Fibroblast of lung (primary cell): ENCODE results near the gene MB. TPM values are rescaled to one million over a fixed set of nuclear protein-coding genes. Genes with fewer than 3 reads are reported as not detected.

Experiments used
- DNase-seq, 2 donors: peaks; one replicate each; pipeline versions ENCODE4 v3.0.0 to v3.0.0-alpha.2; 2010; ENCODE audit warnings: low read depth in 2 of 2
- H2AFZ ChIP-seq: 2 replicates; pipeline ENCODE4 v1.5.1; 2012; ENCODE audit warnings: low read length, control low read depth, inconsistent platforms
- H3K27ac ChIP-seq: 2 replicates; pipeline ENCODE4 v1.5.1; 2011; ENCODE audit warnings: low read length, control low read depth; ENCODE audit not compliant: insufficient read depth
- H3K27me3 ChIP-seq: 2 replicates; pipeline ENCODE4 v1.5.1; 2011; ENCODE audit warnings: mild to moderate bottlenecking, low read length; ENCODE audit not compliant: control insufficient read depth, insufficient read depth
- H3K36me3 ChIP-seq: 2 replicates; pipeline ENCODE4 v1.5.1; 2011; ENCODE audit warnings: low read length; ENCODE audit not compliant: control insufficient read depth, insufficient read depth
- H3K4me1 ChIP-seq: 2 replicates; pipeline ENCODE4 v1.5.1; 2011; ENCODE audit warnings: low read length; ENCODE audit not compliant: control insufficient read depth, insufficient read depth; ENCODE audit errors: extremely low read depth
- H3K4me2 ChIP-seq: 2 replicates; pipeline ENCODE4 v1.5.1; 2011; ENCODE audit warnings: low read length, control low read depth; ENCODE audit not compliant: insufficient read depth; ENCODE audit errors: extremely low read depth
- H3K4me3 ChIP-seq, 4 experiments: fragments of 200-600 bp in 1 of 4; sonication (generic) in 1 of 4; replicated peaks in 1 of 4; 2 replicates each; pipeline ENCODE4 v1.5.1; 2011 to 2016; ENCODE audit warnings: low read length in 4 of 4, low read depth in 3 of 4, mild to moderate bottlenecking in 3 of 4, control low read depth in 2 of 4, inconsistent platforms in 1 of 4, mixed read lengths in 1 of 4; ENCODE audit not compliant: insufficient read depth in 1 of 4; ENCODE audit errors: control extremely low read depth in 1 of 4
- H3K79me2 ChIP-seq: 2 replicates; pipeline ENCODE4 v1.5.1; 2012; ENCODE audit warnings: mild to moderate bottlenecking, low read length, inconsistent platforms; ENCODE audit not compliant: control insufficient read depth, insufficient read depth
- H3K9ac ChIP-seq: 2 replicates; pipeline ENCODE4 v1.5.1; 2011; ENCODE audit warnings: mild to moderate bottlenecking, low read length, control low read depth; ENCODE audit not compliant: insufficient read depth
- H3K9me3 ChIP-seq: 2 replicates; pipeline ENCODE4 v1.5.1; 2012; ENCODE audit warnings: low read depth, low read length; ENCODE audit not compliant: control insufficient read depth, insufficient read depth
- H4K20me1 ChIP-seq: 2 replicates; pipeline ENCODE4 v1.5.1; 2011; ENCODE audit warnings: low read length; ENCODE audit not compliant: control insufficient read depth, insufficient read depth; ENCODE audit errors: extremely low read depth
- EZH2 ChIP-seq: IDR thresholded peaks from 2 replicates; pipeline ENCODE4 v1.5.1; 2012; ENCODE audit warnings: low read length, control low read depth, mild to moderate bottlenecking; ENCODE audit errors: missing control alignments
- polyA plus RNA-seq, 2 donors: library from polyadenylated mRNA; depleted of rRNA in 1 of 2; stranded (reverse) in 1 of 2; unstranded in 1 of 2; fragments of >200 nt; gene quantifications; 2 replicates each; pipeline ENCODE4 v1.2.1, GENCODE V29; 2011 to 2012; ENCODE audit warnings: missing spikeins in 1 of 2
- total RNA-seq: library from RNA; depleted of rRNA; stranded (reverse); fragments of >200 nt; gene quantifications from 2 replicates; pipeline ENCODE4 v1.2.1, GENCODE V29; 2014
- TF ChIP-seq, protein P1 (sequence below), 2 donors: IDR thresholded peaks in 1 of 2; conservative IDR thresholded peaks in 1 of 2; 1 replicate in 1 of 2; 2 replicates in 1 of 2; pipeline ENCODE4 v1.5.1; 2011 to 2012; ENCODE audit warnings: low read length in 2 of 2, control low read depth in 1 of 2, inconsistent platforms in 1 of 2, low read depth in 1 of 2, mild to moderate bottlenecking in 1 of 2

Gene MB
- total and polyA plus RNA-seq, 2 donors (not counting 1 experiment from before 2014, with no cell fraction given) = not detected

DNA sequence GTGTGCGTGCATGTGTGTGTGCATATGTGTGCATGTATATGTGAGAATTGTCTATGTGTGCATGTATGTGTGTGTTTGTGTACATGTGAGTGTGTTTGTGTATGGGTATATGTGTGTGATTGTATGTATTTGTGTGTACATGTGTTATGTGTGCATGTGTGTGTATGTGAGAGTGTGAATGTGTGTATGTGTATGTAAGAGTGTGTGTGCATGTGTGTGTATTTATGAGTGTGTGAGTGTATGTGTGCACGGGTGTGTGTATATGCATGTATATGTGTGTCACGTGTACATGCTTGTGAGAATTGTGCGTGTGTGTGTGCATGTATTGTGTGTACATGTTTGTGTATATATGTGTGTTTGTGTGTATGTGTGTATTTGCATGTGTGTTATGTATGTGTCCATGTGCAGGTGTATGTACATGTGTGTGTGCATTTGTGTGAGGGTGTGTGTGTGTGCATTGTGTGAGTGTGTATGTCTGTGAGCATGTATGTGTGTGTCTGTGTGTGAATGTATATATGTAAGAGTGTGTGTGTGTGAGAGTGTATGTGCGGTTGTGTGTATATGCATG, 16.0 kb downstream of the MB start:
- H3K4me1 ChIP-seq = no peaks in the 10 kb centered on the region
- no peak for DNase-seq
- H3K27ac ChIP-seq = no peak overlapping the region
- H3K9ac ChIP-seq = no peak overlapping the region
- peaks cover 5% of the 10 kb centered on the region for H3K27me3 ChIP-seq
- no peak overlapping the region for H2AFZ ChIP-seq
- no peaks in the 10 kb centered on the region for H3K36me3 ChIP-seq
- H3K9me3 ChIP-seq = no peaks in the 10 kb centered on the region
- TF ChIP-seq EZH2 = no peak
- TF ChIP-seq, protein P1, sequence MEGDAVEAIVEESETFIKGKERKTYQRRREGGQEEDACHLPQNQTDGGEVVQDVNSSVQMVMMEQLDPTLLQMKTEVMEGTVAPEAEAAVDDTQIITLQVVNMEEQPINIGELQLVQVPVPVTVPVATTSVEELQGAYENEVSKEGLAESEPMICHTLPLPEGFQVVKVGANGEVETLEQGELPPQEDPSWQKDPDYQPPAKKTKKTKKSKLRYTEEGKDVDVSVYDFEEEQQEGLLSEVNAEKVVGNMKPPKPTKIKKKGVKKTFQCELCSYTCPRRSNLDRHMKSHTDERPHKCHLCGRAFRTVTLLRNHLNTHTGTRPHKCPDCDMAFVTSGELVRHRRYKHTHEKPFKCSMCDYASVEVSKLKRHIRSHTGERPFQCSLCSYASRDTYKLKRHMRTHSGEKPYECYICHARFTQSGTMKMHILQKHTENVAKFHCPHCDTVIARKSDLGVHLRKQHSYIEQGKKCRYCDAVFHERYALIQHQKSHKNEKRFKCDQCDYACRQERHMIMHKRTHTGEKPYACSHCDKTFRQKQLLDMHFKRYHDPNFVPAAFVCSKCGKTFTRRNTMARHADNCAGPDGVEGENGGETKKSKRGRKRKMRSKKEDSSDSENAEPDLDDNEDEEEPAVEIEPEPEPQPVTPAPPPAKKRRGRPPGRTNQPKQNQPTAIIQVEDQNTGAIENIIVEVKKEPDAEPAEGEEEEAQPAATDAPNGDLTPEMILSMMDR (conservative IDR thresholded peaks at IDR 0.05 in 1 of 2, IDR thresholded peaks at IDR 0.05 in 1 of 2; ENCODE audit: low read depth in 1 of 2, low read length in 2 of 2) = no peak
- H4K20me1 ChIP-seq = no peaks in the 10 kb centered on the region
- H3K79me2 ChIP-seq = no peaks in the 10 kb centered on the region
- H3K4me3 ChIP-seq = no peak overlapping the region
- H3K4me2 ChIP-seq = no peak overlapping the region

DNA sequence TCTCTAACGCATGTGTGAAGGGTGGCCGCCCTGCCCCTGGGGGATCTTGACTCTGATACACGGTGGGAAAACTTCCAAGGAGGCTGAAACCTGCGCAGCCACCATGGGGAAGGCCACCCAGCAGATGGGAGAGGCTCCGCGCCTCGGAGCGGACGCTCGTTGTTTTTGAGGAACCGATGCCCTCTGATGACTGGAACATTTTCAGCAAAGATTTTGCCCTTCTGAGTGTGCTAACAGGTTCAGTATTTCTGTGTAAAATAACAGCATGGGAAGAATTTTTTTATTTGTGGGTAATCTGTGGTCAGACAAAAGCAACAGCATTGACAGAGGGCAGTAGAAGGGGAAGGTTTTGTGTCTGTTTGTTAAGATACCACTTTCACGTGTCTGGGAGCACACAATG, 16.7 kb downstream of the MB start:
- no peak for DNase-seq
- no peak overlapping the region for H3K4me2 ChIP-seq
- H3K9ac ChIP-seq = no peak overlapping the region
- H3K27ac ChIP-seq = no peak overlapping the region
- H2AFZ ChIP-seq = no peak overlapping the region
- no peak overlapping the region for H3K4me3 ChIP-seq
- no peaks in the 10 kb centered on the region for H4K20me1 ChIP-seq
- TF ChIP-seq, protein P1 (conservative IDR thresholded peaks at IDR 0.05 in 1 of 2, IDR thresholded peaks at IDR 0.05 in 1 of 2; ENCODE audit: low read depth in 1 of 2, low read length in 2 of 2) = no peak
- TF ChIP-seq EZH2 = no peak
- no peaks in the 10 kb centered on the region for H3K9me3 ChIP-seq
- no peaks in the 10 kb centered on the region for H3K4me1 ChIP-seq
- no peaks in the 10 kb centered on the region for H3K36me3 ChIP-seq
- no peaks in the 10 kb centered on the region for H3K27me3 ChIP-seq
- no peaks in the 10 kb centered on the region for H3K79me2 ChIP-seq

DNA sequence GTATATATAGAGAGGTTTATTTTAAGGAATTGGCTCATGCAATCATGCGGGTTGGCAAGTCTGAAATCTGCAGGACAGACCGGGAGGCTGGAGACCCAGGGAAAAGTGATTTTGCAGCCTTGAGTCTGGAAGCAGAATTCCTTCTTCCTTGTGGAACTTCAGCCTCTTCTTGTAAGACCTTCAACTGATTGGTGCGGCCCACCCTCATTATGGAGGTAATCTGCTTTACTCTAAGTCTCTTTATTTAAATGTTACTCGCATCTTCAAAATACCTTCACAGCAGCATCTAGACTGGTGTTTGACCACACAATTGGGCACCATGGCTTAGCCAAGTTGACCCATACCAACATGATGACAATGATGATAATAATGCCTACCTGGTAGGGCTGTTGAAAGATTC, 17.8 kb downstream of the MB start:
- H3K36me3 ChIP-seq = no peaks in the 10 kb centered on the region
- no peak overlapping the region for H3K27ac ChIP-seq
- H3K4me3 ChIP-seq = no peak overlapping the region
- H3K9ac ChIP-seq = no peak overlapping the region
- H3K4me2 ChIP-seq = no peak overlapping the region
- no peaks in the 10 kb centered on the region for H3K27me3 ChIP-seq
- TF ChIP-seq EZH2 = no peak
- TF ChIP-seq, protein P1 (conservative IDR thresholded peaks at IDR 0.05 in 1 of 2, IDR thresholded peaks at IDR 0.05 in 1 of 2; ENCODE audit: low read depth in 1 of 2, low read length in 2 of 2) = no peak
- H3K9me3 ChIP-seq = no peaks in the 10 kb centered on the region
- no peaks in the 10 kb centered on the region for H3K79me2 ChIP-seq
- H2AFZ ChIP-seq = no peak overlapping the region
- H3K4me1 ChIP-seq = no peaks in the 10 kb centered on the region
- H4K20me1 ChIP-seq = no peaks in the 10 kb centered on the region
- DNase-seq = no peak
